ENCODE measurements around the gene UBTD1.
"Not testable (repeated sequence)": the region's sequence is repeated elsewhere in the genome, so short reads cannot be mapped to it uniquely, and the experiment has no call there.

The UBTD1 gene

DNA sequence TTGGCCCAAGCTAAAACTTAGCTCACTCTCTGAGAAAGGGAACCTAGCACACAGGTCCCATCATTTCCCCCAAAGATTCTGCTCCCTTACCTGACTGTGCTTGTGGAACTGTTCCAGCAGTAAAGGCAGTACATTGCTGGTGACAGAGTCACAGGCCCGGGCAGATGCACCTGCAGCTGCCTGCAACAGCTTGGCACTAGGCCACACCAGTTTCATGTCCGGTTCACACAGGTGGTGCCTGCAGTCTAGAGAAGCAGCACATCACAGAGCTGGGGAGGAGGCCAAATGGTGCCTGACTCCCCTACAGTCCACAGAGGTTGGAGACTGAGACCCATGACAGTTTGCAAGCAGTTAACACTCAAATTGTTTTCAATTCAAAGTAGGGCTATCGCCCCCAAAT is 30.6 kb upstream of the UBTD1 start:
- H3K27ac Mint-ChIP-seq: no peak overlapping the region
- no peak for DNase-seq (ENCODE audit: low spot score)
- H3K27me3 Mint-ChIP-seq (ENCODE audit: low read depth): no peaks in the 10 kb centered on the region
- H3K36me3 Mint-ChIP-seq (ENCODE audit: low read depth): peaks cover 37% of the 10 kb centered on the region
- no peak overlapping the region for H3K4me3 Mint-ChIP-seq
- H3K9me3 Mint-ChIP-seq: no peaks in the 10 kb centered on the region
- H3K4me1 Mint-ChIP-seq (ENCODE audit: low read depth): no peaks in the 10 kb centered on the region

DNA sequence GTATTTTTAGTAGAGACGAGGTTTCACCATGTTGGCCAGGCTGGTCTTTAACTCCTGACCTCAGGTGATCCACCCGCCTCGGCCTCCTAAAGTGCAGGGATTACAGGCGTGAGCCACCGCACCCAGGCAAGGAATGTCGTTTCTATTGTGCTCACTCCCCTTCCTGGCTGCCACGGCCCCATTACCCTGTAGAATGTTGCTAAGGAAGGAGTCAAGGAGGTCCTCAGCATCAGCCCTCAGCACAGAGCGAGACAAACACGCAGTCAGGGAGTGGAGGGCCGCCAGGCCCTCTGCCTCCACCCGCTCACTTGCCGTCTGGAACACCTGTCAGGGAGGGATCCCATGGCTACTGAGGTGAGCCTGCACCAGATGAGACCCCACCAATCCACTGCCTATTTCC is 29.9 kb upstream of the UBTD1 start:
- not testable (repeated sequence) for H3K4me3 Mint-ChIP-seq; H3K4me1 Mint-ChIP-seq (ENCODE audit: low read depth); H3K27ac Mint-ChIP-seq; H3K9me3 Mint-ChIP-seq; DNase-seq (ENCODE audit: low spot score); H3K27me3 Mint-ChIP-seq (ENCODE audit: low read depth)
- H3K36me3 Mint-ChIP-seq (ENCODE audit: low read depth): peaks cover 38% of the 10 kb centered on the region

DNA sequence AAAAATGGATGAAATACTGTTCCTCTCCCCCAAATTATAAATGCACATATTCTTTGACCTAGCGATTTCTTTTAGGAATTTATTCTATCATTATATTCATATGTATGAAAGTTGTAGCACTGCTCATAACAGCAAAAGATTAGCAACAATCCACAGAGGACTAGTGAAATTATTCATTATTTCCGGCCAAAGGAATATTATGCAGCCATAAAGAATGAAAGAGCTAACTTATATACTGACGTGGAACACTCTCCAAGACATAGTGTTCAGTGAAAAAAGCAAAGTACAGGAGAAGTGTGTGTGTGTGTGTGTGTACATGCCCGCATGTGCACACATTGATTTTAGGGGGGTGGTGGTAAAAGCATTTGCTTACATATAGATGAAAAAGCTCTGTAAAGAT is 23.8 kb upstream of the UBTD1 start:
- no peaks in the 10 kb centered on the region for H3K27me3 Mint-ChIP-seq (ENCODE audit: low read depth)
- no peak for DNase-seq (ENCODE audit: low spot score)
- no peak overlapping the region for H3K27ac Mint-ChIP-seq
- H3K4me1 Mint-ChIP-seq (ENCODE audit: low read depth): no peaks in the 10 kb centered on the region
- H3K36me3 Mint-ChIP-seq (ENCODE audit: low read depth): peaks cover 51% of the 10 kb centered on the region
- H3K9me3 Mint-ChIP-seq: no peaks in the 10 kb centered on the region
- no peak overlapping the region for H3K4me3 Mint-ChIP-seq

DNA sequence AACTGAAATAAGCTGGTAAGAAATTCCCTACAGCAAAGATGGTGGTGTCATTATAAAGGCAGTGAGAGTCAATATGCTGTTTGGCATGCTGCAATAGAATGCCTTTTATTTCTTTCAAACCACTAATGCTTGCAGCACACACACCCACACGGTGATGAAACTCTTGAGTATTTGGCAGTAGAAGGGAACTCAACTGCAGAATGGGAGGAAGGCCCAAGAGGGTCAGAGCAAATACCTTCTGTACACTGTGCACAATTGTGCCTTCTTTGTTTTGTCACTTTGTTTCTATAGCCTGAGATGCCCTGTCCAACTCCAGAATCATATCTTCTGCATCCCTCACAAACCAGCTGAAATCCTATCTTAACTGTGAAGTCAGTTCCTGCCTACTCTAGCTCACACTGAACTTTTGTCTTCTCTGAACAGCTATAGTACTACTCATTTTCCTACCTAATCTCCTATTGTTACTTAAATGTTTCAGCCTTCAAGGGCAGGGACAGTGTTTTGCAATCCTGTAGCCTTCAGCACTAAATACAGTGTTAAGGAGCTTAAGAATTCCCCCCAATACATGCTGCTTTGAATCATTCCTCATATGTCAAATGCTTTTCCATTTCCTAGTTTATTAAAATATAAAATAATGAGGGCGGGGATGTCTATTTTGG is 22.7 kb upstream of the UBTD1 start:
- Mint-ChIP-seq H3K4me3 (no peak overlapping the region), H3K27ac (no peak overlapping the region), H3K9me3 (no peaks in the 10 kb centered on the region), H3K36me3 (ENCODE audit: low read depth) (peaks cover 53% of the 10 kb centered on the region), H3K4me1 (ENCODE audit: low read depth) (no peaks in the 10 kb centered on the region), H3K27me3 (ENCODE audit: low read depth) (no peaks in the 10 kb centered on the region)
- no peak for DNase-seq (ENCODE audit: low spot score)

DNA sequence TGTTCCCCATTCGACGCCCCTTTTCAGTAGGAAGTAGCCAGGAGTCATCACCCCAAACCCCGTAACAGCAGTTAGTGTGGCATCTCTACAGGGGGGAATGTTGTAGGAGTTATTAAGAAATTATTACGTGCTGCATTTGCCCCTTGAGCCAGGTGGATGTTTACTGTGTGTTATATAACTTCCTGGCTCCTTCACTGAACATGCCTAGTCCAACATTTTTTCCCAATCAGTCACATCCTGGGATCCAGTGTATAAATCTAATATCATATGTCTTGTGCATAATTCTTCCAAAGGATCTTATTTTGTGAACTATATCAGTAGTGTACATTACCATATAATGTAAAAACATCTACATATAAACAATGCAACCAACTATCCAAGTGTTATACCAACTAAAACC is 19.3 kb upstream of the UBTD1 start:
- not testable (repeated sequence) for H3K9me3 Mint-ChIP-seq; H3K27me3 Mint-ChIP-seq (ENCODE audit: low read depth); H3K4me3 Mint-ChIP-seq; H3K27ac Mint-ChIP-seq; H3K4me1 Mint-ChIP-seq (ENCODE audit: low read depth); DNase-seq (ENCODE audit: low spot score)
- peaks cover 51% of the 10 kb centered on the region for H3K36me3 Mint-ChIP-seq (ENCODE audit: low read depth)

DNA sequence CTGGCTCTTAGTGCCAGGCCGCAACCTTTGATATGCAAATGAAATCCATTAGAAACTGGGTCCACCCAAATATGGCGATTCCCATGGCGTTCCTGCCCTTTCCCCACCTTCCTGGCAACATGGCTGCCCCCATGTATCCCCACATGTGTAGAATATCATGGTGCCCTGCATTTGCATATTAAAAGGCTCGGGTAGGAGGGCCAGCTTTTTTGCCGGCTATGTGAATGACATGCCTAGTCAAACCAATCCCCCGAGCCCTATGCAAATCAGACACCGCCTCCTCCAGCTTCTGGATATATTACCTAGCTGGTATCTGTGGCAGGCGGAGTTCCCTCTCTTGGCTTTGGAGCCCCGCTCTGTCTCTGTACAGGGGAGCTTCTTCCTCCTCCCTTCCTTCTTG is 18.8 kb upstream of the UBTD1 start:
- no peak overlapping the region for H3K4me3 Mint-ChIP-seq
- H3K4me1 Mint-ChIP-seq (ENCODE audit: low read depth): peaks cover 3% of the 10 kb centered on the region
- H3K27me3 Mint-ChIP-seq (ENCODE audit: low read depth): no peaks in the 10 kb centered on the region
- H3K9me3 Mint-ChIP-seq: no peaks in the 10 kb centered on the region
- no peak for DNase-seq (ENCODE audit: low spot score)
- H3K36me3 Mint-ChIP-seq (ENCODE audit: low read depth): peaks cover 47% of the 10 kb centered on the region
- no peak overlapping the region for H3K27ac Mint-ChIP-seq

DNA sequence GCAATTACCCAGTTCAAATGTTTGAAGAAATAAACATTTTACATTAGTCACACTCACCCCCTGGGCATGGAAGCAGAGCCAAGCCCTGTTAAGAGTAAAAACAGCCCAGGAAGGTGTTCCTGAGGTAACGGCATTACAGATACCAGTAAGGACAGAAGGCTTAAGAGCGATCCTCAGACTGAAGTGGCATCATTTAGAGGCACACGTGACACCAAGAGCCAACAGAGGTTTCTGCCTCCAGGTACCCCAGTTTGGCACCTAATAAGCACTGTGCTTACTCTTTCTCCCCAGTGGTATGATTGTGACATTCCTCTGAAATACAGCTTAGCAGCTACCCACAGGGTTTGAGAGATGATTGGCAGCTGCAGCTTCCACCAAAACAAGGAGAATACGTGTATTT is 17.7 kb upstream of the UBTD1 start:
- Mint-ChIP-seq H3K27ac (no peak overlapping the region), H3K27me3 (ENCODE audit: low read depth) (no peaks in the 10 kb centered on the region), H3K4me1 (ENCODE audit: low read depth) (peaks cover 5% of the 10 kb centered on the region), H3K9me3 (no peaks in the 10 kb centered on the region), H3K4me3 (no peak overlapping the region), H3K36me3 (ENCODE audit: low read depth) (peaks cover 45% of the 10 kb centered on the region)
- DNase-seq (ENCODE audit: low spot score): no peak

DNA sequence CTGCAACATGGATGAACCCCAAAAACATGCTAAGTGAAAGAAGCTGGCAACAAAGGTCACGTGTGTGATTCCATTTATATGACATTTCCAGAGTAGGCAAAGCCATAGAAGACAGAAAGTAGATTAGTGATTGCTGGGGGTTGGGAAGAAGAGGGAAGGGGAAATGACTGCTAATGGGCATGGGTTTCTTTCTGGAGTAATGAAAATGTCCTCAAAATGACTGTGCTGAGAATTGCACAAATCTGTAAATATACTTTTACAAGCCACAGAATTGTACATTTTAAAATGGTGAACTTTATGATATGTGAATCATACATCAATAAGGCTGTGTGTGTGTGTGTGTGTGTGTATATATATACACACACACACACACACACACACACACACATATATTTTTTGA is 16.3 kb upstream of the UBTD1 start:
- peaks cover 42% of the 10 kb centered on the region for H3K36me3 Mint-ChIP-seq (ENCODE audit: low read depth)
- H3K4me3 Mint-ChIP-seq: no peak overlapping the region
- no peak for DNase-seq (ENCODE audit: low spot score)
- H3K4me1 Mint-ChIP-seq (ENCODE audit: low read depth): peaks cover 8% of the 10 kb centered on the region
- no peaks in the 10 kb centered on the region for H3K27me3 Mint-ChIP-seq (ENCODE audit: low read depth)
- no peak overlapping the region for H3K27ac Mint-ChIP-seq
- H3K9me3 Mint-ChIP-seq: no peaks in the 10 kb centered on the region

DNA sequence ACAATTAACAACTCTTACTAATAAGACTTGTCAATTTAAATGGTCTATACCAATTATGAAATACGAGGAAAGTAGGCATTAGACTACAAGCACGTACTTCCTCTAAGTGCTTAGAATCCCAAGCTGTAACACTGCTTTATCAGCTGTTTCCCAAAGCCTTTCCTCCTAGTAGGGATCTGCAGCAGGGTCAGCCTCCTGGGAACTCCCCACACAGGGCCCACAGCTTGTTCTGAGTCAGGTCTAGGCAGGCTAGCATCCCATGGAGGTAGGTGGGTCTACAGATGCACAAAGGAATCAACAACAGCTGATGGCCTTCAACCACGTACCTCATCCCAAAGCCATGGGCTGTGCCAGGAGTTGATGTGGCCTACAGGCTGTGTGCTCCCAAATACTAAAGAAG is 15.2 kb upstream of the UBTD1 start:
- Mint-ChIP-seq H3K36me3 (ENCODE audit: low read depth) (peaks cover 35% of the 10 kb centered on the region), H3K9me3 (no peaks in the 10 kb centered on the region), H3K4me3 (no peak overlapping the region), H3K27me3 (ENCODE audit: low read depth) (no peaks in the 10 kb centered on the region), H3K4me1 (ENCODE audit: low read depth) (peaks cover 8% of the 10 kb centered on the region), H3K27ac (no peak overlapping the region)
- DNase-seq (ENCODE audit: low spot score): no peak

DNA sequence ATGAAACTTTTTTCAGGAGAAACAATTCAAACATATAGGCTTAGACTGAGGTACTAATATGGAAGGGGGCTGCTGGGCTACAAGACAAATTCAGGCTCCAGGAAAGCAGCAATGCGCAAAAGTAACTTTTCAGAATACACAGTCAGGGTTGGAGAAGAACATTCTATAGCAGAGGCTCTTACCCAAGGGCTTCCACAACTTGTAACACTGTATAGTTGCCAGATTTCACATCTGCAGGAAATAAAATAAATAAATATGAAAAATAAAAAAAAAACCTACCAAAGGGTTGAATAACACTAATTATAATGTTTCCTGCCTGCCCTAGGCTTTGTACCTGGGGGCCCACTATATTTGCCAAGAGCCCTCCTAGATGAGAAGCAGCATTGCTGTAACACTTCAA is 14.8 kb upstream of the UBTD1 start:
- no peak for DNase-seq (ENCODE audit: low spot score)
- no peak overlapping the region for H3K4me3 Mint-ChIP-seq
- peaks cover 35% of the 10 kb centered on the region for H3K36me3 Mint-ChIP-seq (ENCODE audit: low read depth)
- H3K9me3 Mint-ChIP-seq: no peaks in the 10 kb centered on the region
- H3K27me3 Mint-ChIP-seq (ENCODE audit: low read depth): no peaks in the 10 kb centered on the region
- H3K4me1 Mint-ChIP-seq (ENCODE audit: low read depth): peaks cover 8% of the 10 kb centered on the region
- no peak overlapping the region for H3K27ac Mint-ChIP-seq

DNA sequence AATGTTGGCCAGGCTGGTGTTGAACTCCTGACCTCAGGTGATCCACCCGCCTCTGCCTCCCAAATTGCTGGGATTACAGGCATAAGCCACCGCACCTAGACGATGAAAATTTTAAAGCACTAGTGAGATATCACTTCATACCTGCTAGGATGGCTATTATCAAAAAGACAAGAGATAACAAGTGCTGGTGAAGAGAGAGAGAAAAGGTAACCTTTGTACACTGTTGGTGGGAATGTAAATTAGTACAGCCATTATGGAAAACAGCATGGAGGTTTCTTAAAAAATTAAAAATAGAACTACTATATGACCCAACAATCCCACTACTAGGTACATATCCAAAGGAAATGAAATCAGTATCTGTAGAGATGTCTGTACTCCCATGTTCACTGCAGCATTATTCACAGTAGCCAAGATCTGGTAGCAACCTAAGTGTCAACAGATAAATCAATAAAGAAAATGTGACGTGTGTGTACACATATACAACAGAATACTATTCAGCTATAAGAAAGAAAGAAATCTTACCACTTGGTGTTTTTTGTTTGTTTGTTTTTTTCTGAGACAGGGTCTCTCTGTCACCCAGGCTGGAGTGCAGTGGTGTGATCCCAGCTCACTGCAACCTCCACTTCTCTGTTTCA is 13.0 kb upstream of the UBTD1 start:
- H3K27me3 Mint-ChIP-seq (ENCODE audit: low read depth): no peaks in the 10 kb centered on the region
- no peak for DNase-seq (ENCODE audit: low spot score)
- no peak overlapping the region for H3K4me3 Mint-ChIP-seq
- no peak overlapping the region for H3K27ac Mint-ChIP-seq
- H3K9me3 Mint-ChIP-seq: no peaks in the 10 kb centered on the region
- peaks cover 28% of the 10 kb centered on the region for H3K36me3 Mint-ChIP-seq (ENCODE audit: low read depth)
- peaks cover 13% of the 10 kb centered on the region for H3K4me1 Mint-ChIP-seq (ENCODE audit: low read depth)

DNA sequence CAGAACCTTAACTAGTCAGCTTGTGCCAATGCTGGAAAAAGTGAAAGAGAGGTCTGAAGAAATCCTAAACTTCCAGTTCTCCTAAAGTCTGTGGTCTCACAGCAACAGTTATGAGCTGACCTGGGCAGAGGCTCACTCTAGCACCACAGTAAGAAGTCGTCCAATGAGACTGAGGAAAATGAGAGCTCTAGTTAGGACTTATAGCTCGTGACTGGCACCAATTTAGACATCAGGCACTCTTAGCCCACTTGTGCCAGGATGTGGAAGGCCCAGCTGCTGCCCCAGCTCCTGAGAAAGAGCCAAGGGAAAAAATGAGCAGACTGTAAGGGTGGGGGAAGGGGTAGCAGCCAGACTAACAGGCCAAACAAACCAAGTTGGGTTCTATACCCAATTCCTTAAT is 8.1 kb upstream of the UBTD1 start:
- no peak overlapping the region for H3K4me3 Mint-ChIP-seq
- no peaks in the 10 kb centered on the region for H3K9me3 Mint-ChIP-seq
- no peaks in the 10 kb centered on the region for H3K27me3 Mint-ChIP-seq (ENCODE audit: low read depth)
- H3K27ac Mint-ChIP-seq: no peak overlapping the region
- H3K36me3 Mint-ChIP-seq (ENCODE audit: low read depth): peaks cover 15% of the 10 kb centered on the region
- H3K4me1 Mint-ChIP-seq (ENCODE audit: low read depth): peaks cover 23% of the 10 kb centered on the region
- no peak for DNase-seq (ENCODE audit: low spot score)

DNA sequence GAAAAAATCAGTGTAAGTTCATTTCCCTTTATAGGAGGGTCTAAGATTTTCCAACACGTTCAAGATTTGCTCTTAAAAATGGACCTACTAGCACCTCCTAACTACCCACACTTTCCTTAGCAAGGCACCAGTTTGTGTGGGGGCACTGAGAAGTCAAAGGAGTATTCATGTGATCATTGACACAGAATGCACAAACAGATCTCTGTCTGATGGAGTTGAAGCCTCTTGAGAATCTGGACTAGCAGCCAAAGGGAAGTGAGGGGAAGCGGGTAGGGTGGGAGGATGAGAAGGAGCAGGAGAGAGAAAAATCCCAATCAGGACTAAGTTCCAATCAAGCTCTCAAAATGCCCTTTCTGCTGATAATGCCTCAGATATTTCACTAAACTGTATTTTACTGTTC is 4.6 kb upstream of the UBTD1 start:
- no peaks in the 10 kb centered on the region for H3K9me3 Mint-ChIP-seq
- no peaks in the 10 kb centered on the region for H3K27me3 Mint-ChIP-seq (ENCODE audit: low read depth)
- H3K36me3 Mint-ChIP-seq (ENCODE audit: low read depth): peaks cover 7% of the 10 kb centered on the region
- no peak overlapping the region for H3K4me3 Mint-ChIP-seq
- DNase-seq (ENCODE audit: low spot score): no peak
- H3K4me1 Mint-ChIP-seq (ENCODE audit: low read depth): peaks cover 33% of the 10 kb centered on the region
- H3K27ac Mint-ChIP-seq: no peak overlapping the region

DNA sequence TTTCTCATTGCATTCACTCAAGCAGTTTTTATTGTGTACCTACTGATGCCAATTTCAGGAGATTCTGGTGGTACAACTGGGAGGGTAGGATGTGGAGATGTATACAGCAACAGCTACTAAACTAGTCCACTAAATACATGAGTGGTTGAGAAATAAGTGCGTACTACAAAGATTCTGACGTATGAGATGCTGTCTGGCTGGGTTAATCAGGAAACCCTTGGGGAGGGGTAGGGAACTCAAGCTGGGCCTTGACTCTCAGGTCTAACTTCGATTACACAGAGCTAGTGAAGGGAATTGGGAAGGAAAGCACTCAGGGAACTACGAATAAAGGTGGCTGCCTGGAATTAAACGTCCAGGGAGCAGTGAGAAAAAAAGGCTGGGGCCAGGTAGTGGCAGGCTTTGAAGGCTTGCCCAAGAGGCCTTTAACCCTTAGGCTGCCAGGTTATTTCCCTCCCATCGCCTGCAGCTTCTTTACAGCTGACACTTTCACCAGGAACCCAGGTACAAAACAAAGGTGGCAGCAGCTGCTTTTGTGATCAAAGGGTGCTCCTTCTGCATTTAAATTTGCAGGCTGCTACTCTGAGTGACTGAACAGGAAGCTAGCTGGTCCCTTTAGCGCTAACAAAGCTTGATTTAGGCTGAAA is 3.7 kb upstream of the UBTD1 start:
- Mint-ChIP-seq H3K4me1 (ENCODE audit: low read depth) (peaks cover 31% of the 10 kb centered on the region), H3K27ac (peak overlapping the region; percentile 81), H3K4me3 (peak overlapping the region; percentile 50), H3K27me3 (ENCODE audit: low read depth) (peaks cover 5% of the 10 kb centered on the region), H3K9me3 (no peaks in the 10 kb centered on the region), H3K36me3 (ENCODE audit: low read depth) (peaks cover 5% of the 10 kb centered on the region)
- DNase-seq (ENCODE audit: low spot score): no peak
